ENCODE data around the gene KIAA0753.

DNA sequence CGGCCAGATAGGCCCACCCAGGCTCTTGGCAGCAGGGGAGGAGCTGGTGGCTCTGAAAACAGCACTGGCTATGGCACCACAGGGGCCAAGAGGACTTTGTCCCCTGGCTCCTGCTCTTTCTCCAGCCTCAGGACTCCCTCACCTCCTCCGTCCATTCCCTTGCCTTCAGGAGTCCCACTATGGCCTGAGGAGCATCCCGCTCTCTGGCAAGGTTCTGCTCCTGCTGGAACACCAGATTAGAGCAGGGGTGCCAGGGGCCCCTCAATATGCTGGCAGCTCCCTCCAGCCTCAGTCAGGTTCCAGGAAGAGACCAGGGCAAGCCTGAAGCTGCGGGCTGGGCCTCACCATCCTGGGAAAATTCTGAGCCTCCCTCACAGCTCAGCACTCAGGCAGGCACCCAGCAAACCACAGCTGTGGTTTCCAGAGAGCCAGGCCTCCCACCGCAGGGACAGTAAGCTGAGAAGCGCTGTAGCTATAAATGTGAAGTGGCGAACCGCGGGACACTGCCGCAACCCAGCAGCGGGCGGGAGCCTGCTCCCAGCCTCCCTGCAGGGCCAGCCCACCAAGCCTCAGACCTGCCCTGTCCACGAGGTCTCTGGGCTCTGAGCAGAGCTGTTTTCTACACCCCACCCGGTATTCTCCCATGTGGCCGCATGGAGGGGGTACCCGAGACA, 36.8 kb upstream of the KIAA0753 start:
- TF ChIP-seq KLF13 (tag; IDR thresholded peaks at IDR 0.05; ENCODE audit: borderline replicate concordance, low read depth) (no peak), EZH2 (IDR thresholded peaks at IDR 0.05; ENCODE audit: borderline replicate concordance, low read depth, low read length) (no peak), ZNF217 (CRISPR knock-in tag; IDR thresholded peaks at IDR 0.05) (no peak), ZNF23 (CRISPR knock-in tag; IDR thresholded peaks at IDR 0.05) (no peak)
- TF ChIP-seq, protein P1, sequence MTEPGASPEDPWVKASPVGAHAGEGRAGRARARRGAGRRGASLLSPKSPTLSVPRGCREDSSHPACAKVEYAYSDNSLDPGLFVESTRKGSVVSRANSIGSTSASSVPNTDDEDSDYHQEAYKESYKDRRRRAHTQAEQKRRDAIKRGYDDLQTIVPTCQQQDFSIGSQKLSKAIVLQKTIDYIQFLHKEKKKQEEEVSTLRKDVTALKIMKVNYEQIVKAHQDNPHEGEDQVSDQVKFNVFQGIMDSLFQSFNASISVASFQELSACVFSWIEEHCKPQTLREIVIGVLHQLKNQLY (CRISPR knock-in tag; conservative IDR thresholded peaks at IDR 0.05): no peak

Measured in K562 (cell line).